Activated CD4-positive, alpha-beta T cell treated with anti-CD3 and anti-CD28 coated beads, Interleukin-2, amount 50 U/mL, for 4 hours (primary cell): ENCODE data around the gene PALM.
"Not testable (repeated sequence)": the region's sequence is repeated elsewhere in the genome, so short reads cannot be mapped to it uniquely, and the experiment has no call there.

Source experiments
- DNase-seq, 2 experiments: peaks; one replicate each; pipeline ENCODE4 v3.0.0-alpha.2; 2020

The PALM gene

GRCh38 chr19:732148-733069 is 23.7 kb downstream of the PALM start:
- no peak for DNase-seq

GRCh38 chr19:734716-735115 is 26.0 kb downstream of the PALM start:
- no peak for DNase-seq

- no peak for DNase-seq
Measured at GRCh38 chr19:736125-736524, 27.4 kb downstream of the PALM start.

GRCh38 chr19:737591-738093 is 28.9 kb downstream of the PALM start:
- peak; percentile 56 to 57 for DNase-seq

- DNase-seq, result no peak
Measured at GRCh38 chr19:738509-739128, 29.9 kb downstream of the PALM start.

- DNase-seq, result no peak
Measured at GRCh38 chr19:739998-740715, 31.4 kb downstream of the PALM start.

- not testable (repeated sequence) for DNase-seq
Measured at GRCh38 chr19:740816-741505, 32.2 kb downstream of the PALM start.

- DNase-seq, result no peak
Measured at GRCh38 chr19:741506-742131, 32.9 kb downstream of the PALM start.

- no peak for DNase-seq
Measured at GRCh38 chr19:742540-743075, 33.9 kb downstream of the PALM start.

GRCh38 chr19:743168-743687 is 34.5 kb downstream of the PALM start:
- DNase-seq, result no peak

GRCh38 chr19:745138-745537 is 36.4 kb downstream of the PALM start:
- not testable (repeated sequence) for DNase-seq

GRCh38 chr19:746208-746819 is 37.6 kb downstream of the PALM start:
- DNase-seq, result no peak

GRCh38 chr19:746956-747355 is 38.2 kb downstream of the PALM start:
- DNase-seq, result no peak

- no peak for DNase-seq
Measured at GRCh38 chr19:747432-748273, 38.9 kb downstream of the PALM start.

- no peak for DNase-seq
Measured at GRCh38 chr19:748274-748598, 39.5 kb downstream of the PALM start.

- no peak for DNase-seq
Measured at GRCh38 chr19:749811-750210, 41.1 kb downstream of the PALM start.

GRCh38 chr19:750640-751423 is 42.1 kb downstream of the PALM start, which contains the start of gene MISP:
Gene MISP (plus strand): TSS chr19:751112. CDS start chr19:756947, 5,835 bp downstream.
- DNase-seq, result no peak

GRCh38 chr19:751501-752341 is 43.0 kb downstream of the PALM start:
- DNase-seq, result no peak
